Measurements from ENCODE around the gene TTYH3. TPM values are rescaled to one million over a fixed set of nuclear protein-coding genes. Genes with fewer than 3 reads are reported as not detected.
"Not testable (repeated sequence)": the region's sequence is repeated elsewhere in the genome, so short reads cannot be mapped to it uniquely, and the experiment has no call there.

The TTYH3 gene
- total RNA-seq, 1 donor, result 41.2 TPM

- DNase-seq (ENCODE audit: low read depth in 2 of 3, low spot score in 2 of 3), result peak in 2 of 3 donors; percentile 48 to 61
Observed at GRCh38 chr7:2680792-2681490, 49.2 kb downstream of the TTYH3 start.

- no peak for DNase-seq (ENCODE audit: low read depth in 2 of 3, low spot score in 2 of 3)
Observed at GRCh38 chr7:2681929-2682799, 50.4 kb downstream of the TTYH3 start.

GRCh38 chr7:2684501-2684900 is 52.7 kb downstream of the TTYH3 start:
- no peak for DNase-seq (ENCODE audit: low read depth in 2 of 3, low spot score in 2 of 3)

- DNase-seq (ENCODE audit: low read depth in 2 of 3, low spot score in 2 of 3), result no peak
Observed at GRCh38 chr7:2686101-2686500, 54.3 kb downstream of the TTYH3 start.

DNA sequence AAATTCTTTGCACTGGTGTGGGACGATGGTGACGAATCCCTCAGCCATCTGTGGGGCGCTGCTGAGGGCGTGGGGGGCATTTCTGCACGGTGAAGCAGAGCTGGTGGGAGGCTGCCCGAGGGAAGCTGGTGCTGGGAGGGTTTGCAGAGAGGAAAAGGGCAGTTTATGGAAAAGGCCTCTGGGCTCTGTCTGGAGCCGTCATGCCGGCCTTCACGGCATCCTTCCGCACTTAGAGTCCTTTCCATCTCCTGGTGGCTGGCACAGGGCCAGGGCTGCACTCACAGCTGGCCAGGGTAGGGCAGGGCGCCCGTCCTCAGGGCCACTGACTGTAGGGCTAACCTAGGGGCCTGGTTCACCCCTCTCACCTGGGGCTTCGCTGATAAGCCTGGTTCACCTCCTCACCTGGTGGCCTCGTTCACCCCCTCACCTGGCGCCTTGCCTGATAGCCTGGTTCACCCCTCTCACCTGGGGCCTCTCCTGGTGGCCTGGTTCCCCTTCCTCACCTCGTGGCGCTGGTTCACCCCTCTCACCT is 55.6 kb downstream of the TTYH3 start:
- DNase-seq (ENCODE audit: low read depth in 2 of 3, low spot score in 2 of 3), result no peak

DNA sequence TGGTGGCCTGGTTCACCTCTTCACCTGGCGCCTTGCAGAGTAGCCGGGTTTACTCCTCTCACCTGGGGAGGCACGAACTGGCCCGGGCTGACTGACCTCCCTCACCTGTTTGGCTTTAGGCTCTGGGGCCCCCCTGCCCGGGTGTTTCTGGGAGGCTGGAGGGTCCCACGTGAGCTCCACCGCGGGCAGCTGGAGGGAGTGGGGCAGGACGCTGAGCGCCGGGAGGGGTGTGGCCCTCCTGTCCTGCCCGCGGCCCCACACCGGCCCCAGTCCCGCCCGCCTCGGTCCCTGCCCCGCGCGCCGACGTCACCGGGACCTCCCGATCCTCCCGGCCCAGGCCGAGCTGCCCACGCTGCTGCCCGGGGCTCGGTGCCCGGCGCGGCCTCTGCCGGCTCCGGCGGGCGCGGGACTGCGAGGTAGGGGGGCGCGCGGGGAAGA is 56.1 kb downstream of the TTYH3 start, which contains the start of gene AMZ1:
TSS of gene AMZ1 (plus strand) at position 322 of the 438 bp plus-strand sequence. CDS start 12,250 bp downstream, outside the sequence.
- no peak for DNase-seq (ENCODE audit: low read depth in 2 of 3, low spot score in 2 of 3)

DNA sequence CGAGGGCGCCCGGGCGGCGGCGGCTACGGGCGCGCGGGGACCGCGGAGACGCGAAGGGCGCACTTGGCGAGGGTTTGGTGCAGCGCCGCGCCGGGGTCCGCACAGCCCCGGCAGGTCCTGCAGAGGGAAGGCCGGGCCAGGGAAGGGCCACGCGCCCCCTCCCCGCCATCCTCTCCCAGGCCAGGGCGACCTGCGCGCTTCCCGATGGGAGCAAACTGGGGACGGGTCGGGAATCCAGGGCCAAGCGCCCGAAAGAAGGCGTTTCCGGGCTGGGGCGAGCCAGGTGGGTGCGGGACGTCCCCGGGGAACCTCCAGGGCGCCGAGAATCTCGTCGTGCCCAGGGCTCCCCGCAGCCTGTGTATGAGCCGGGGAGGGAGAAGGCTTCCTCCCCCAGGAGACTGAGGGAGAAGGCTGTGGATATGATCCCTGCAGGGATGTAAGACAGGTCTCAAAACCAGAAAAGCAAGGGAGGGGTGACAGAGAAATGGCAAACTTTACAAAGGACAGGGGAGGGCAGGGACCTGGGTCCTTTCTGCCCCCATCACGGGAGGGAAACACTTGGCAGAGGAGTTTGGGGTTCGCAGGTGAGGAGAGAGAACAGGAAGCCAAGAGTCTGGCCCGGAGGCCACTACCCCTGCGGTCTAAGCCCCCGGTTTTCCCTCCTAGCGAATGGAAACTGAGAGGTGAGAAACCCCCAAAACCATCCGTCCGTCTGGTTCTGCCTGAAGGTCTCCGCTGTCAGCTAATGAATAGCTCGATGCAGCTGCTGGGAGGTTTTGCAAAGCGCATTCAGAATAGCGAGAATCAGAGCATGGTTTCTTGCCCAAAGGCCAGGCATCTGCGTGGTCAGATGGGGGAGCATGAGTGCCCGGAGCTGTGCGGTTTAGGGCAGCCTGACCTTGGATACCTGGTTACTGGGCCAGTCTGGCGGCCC is 56.9 kb downstream of the TTYH3 start:
- DNase-seq (ENCODE audit: low read depth in 2 of 3, low spot score in 2 of 3), result peak in 1 of 3 donors; percentile 44

- no peak for DNase-seq (ENCODE audit: low read depth in 2 of 3, low spot score in 2 of 3)
Observed at GRCh38 chr7:2689343-2689847, 57.6 kb downstream of the TTYH3 start.

DNA sequence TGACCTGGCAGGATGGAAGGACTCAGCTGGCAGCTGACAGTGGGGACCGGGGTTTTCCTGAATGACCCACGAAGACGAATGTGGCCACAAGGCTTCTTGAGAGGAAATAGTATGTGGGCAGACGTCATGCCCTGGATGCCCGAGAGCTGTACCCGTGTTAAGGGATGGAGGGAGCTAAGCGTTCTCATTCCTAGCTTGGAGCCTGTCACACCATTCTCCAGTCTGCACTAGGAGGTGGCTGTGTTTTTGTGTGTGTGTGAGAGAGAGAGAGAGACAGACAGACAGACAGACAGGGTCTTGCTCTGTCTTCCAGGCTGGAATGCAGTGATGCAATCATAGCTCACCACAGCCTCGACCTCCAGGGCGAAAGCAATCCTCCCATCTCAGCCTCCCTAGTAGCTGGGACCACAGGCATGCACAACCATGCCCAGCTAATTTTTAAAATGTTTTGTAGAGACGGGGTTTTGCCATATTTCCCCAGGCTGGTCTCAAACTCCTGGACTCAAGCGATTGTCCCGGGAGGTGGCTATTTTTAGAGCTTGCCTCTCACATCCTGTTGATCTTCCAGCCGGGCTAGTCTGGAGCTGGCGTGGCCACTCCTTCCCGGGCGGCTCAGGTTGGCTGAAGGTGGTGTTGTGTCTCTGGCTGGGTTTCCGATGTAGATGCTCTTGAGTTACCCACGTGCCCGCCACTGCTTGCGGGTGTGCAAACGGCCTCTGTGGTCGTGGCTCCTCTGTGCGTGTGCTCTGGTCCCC is 58.3 kb downstream of the TTYH3 start:
- no peak for DNase-seq (ENCODE audit: low read depth in 2 of 3, low spot score in 2 of 3)

DNA sequence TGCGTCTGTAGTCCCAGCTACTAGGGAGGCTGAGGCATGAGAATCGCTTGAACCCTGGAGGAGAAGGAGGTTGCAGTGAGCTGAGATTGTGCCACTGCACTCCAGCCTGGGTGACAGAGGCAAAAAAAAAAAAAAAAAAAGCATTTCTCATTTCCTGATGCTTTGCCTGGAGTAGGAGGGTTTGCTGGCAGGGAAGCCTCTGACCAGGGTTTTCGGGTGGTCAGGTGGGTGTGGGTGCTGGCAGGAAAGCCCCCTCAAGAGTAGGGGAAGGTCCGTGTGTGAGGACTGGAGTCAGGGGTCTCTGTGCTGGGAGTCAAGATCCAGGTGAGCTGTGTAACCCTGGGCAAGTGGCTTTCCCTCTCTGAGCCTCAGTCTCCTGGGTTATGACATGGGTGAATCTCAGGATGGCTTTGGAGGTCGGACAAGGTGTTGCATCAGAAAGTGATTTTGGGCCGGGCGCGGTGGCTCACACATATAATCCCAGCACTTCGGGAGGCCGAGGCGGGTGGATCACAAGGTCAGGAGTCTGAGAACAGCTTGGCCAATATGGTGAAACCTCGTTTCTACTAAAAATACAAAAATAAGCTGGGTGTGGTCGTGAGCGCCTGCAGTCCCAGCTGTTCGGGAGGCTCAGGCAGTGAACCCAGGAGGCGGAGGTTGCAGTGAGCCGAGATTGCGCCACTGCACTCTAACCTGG is 59.4 kb downstream of the TTYH3 start:
- DNase-seq (ENCODE audit: low read depth in 2 of 3, low spot score in 2 of 3), result no peak

DNA sequence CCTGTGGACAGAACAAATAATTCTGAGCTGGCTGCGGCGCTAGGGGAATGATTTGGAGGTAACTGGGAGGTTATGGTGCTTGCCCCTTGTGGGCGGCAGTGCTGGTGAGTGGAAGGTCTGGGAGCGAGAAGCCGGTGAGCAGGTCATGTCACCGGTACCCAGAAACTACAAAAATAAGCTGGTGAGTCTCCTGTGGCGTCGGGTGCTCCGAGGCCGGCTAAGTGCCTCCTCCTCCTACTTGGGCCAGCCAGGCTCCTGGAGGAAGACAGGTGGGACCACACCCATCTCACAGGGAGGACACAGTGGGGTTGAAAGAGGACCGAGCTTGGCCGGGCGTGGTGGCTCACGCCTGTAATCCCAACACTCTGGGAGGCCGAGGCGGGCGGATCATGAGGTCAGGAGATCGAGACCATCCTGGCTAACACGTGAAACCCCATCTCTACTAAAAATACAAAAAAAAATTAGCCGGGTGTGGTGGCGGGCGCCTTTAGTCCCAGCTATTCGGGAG is 60.2 kb downstream of the TTYH3 start:
- DNase-seq (ENCODE audit: low read depth in 2 of 3, low spot score in 2 of 3), result not testable (repeated sequence)

- DNase-seq (ENCODE audit: low read depth in 2 of 3, low spot score in 2 of 3), result no peak
Observed at GRCh38 chr7:2692543-2692942, 60.8 kb downstream of the TTYH3 start.

DNA sequence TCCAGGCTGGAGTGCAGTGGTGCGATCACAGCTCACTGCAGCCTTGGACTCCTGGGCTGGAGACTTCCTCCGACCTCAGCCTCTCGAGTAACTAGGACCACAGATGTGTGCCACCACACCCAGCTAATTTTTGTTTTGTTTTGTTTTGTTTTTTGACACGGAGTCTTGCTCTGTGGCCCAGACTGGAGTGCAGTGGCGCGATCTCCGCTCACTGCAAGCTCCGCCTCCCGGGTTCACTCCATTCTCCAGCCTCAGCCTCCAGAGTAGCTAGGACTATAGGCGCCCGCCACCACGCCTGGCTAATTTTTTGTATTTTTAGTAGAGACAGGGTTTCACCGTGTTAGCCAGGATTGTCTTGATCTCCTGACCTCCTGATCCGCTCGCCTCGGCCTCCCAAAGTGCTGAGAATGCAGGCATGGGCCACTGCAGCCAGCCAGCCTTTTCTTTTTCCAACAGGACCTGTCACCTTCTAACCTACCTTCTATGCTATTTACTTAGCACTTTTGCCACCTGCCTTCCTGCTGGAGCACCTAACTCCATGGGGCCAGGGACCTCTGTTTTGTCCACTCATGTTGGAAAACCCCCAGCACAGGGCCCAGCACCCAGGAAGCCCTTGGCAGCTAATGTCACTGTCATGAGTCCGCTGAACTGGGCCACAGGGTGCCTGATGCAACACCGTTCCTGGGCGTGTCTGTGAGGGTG is 61.8 kb downstream of the TTYH3 start:
- not testable (repeated sequence) for DNase-seq (ENCODE audit: low read depth in 2 of 3, low spot score in 2 of 3)

- DNase-seq (ENCODE audit: low read depth in 2 of 3, low spot score in 2 of 3), result not testable (repeated sequence)
Observed at GRCh38 chr7:2694122-2694436, 62.3 kb downstream of the TTYH3 start.

DNA sequence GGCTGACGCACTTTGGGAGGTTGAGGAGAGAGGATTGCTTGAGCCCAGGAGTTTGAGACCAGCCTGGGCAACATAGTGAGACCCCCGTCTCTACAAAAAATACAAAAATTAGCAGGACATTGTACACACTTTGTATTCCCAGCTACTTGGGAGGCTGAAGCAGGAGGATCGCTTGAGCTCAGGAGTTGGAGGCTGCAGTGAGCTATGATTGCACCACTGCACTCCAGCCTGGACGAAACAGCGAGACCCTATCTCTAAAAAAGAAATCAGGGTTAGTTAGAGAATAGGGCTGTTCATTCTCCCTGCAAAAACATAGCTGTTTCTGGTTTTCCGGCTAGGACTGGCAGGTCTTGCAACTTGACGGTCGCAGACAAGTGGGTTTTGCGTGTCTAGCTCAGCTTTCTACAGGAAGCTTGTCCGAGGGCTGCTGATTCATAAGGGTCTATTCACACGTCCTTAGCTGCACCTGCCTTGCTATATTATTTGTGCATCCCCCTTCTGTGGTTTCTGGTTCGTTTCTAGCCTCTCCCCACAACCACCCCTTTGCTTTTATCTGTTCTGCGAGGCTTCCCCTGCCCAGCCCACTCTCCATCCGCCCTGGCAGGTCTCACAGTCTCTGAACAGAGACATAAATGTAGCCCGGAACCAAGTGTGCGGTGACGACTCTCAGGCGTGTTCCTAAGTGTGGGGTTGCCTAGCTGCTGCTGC is 66.9 kb downstream of the TTYH3 start:
- DNase-seq (ENCODE audit: low read depth in 2 of 3, low spot score in 2 of 3), result peak in 2 of 3 donors; percentile 97 to 98

- no peak for DNase-seq (ENCODE audit: low read depth in 2 of 3, low spot score in 2 of 3)
Observed at GRCh38 chr7:2699289-2699620, 67.5 kb downstream of the TTYH3 start.

- DNase-seq (ENCODE audit: low read depth in 2 of 3, low spot score in 2 of 3), result no peak
Observed at GRCh38 chr7:2700141-2700850, 68.5 kb downstream of the TTYH3 start.
